ENCODE results near the gene APOC3.
A peak's percentile ranks its signal among the peaks of the same experiment; 100 is the strongest.

The APOC3 gene

DNA sequence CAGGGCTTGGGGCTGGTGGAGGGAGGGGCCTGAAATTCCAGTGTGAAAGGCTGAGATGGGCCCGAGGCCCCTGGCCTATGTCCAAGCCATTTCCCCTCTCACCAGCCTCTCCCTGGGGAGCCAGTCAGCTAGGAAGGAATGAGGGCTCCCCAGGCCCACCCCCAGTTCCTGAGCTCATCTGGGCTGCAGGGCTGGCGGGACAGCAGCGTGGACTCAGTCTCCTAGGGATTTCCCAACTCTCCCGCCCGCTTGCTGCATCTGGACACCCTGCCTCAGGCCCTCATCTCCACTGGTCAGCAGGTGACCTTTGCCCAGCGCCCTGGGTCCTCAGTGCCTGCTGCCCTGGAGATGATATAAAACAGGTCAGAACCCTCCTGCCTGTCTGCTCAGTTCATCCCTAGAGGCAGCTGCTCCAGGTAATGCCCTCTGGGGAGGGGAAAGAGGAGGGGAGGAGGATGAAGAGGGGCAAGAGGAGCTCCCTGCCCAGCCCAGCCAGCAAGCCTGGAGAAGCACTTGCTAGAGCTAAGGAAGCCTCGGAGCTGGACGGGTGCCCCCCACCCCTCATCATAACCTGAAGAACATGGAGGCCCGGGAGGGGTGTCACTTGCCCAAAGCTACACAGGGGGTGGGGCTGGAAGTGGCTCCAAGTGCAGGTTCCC is at the start of gene APOC3:
Gene APOC3 (plus strand): TSS at position 383 of the 659 bp plus-strand sequence. CDS start 676 bp downstream, outside the sequence.
- ATAC-seq (no peak), DNase-seq (no peak)
- H3K4me3 Mint-ChIP-seq, result no peak within 1 kb of the TSS
- H3K27ac Mint-ChIP-seq, result no peak within 1 kb of the TSS
- H3K9me3 Mint-ChIP-seq, result no peaks in the 10 kb centered on the region
- peaks cover 2% of the 10 kb centered on the region for H3K4me1 Mint-ChIP-seq
- peaks cover 3% of the 10 kb centered on the region for H3K27me3 Mint-ChIP-seq

DNA sequence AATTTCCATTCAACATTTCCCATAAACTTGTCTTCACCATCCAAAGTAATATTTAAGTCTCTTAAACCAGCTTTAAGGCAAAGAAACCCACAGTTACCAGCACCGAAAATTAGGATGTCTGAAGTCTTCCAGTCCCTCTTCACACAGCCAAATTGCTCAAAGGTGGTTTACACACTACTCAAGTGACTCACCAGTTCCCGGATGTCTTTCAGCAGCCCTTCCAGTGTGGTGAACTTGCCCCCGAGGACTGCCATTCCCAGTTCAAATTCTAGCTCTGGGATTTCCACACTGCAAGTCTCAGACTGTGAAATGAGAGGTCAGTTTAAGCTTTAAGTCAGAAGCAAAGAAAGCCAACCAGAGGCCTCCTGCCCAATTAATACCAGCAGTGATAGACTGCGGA is 47.0 kb upstream of the APOC3 start:
- Mint-ChIP-seq H3K9me3 (no peaks in the 10 kb centered on the region), H3K27ac (no peak overlapping the region), H3K4me1 (peaks cover 85% of the 10 kb centered on the region), H3K27me3 (no peaks in the 10 kb centered on the region), H3K4me3 (peak overlapping the region in 1 of 2 donors; percentile 10)
- ATAC-seq (peak; percentile 41), DNase-seq (no peak)

DNA sequence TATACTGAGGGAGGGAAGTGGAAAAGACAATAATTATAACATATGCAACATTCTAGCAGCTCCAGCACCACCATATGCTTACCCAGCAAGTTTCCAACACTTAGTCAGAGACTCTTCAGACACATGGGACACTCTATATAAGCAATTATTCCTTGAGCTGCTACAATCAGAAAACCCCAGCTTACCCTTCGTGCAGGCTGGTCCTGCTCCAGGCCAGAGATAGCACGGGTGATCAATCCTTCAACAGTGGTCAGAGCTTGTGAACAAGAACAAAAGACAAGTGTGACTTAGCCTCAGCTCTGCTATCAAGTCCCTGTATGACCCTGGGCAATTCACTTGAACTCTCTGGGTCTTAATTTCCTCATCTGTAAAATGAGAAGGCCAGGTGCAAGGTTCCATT is 43.4 kb upstream of the APOC3 start:
- Mint-ChIP-seq H3K27me3 (peaks cover 8% of the 10 kb centered on the region), H3K9me3 (no peaks in the 10 kb centered on the region), H3K4me1 (peaks cover 74% of the 10 kb centered on the region), H3K4me3 (peak overlapping the region; percentile 78 to 84), H3K27ac (no peak overlapping the region)
- DNase-seq (no peak), ATAC-seq (no peak)

DNA sequence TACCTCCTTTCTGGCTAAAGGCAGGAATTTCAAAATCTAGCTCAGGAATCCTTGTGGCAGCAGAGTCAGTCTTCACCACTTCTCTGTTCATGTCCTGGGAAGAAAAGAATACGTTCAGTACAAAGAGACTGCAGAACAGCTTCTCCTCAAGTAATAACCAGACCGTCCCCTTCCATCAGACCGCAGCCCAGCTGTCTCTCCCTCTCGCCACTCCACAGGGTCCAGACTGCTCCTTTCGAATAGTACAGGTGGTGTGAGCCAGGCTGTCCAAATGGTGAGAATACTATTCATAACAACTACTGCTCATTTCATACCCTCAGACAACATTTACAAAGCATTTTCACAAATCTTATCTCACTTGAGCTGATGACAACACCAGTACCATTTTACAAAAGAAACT is 42.7 kb upstream of the APOC3 start:
- peaks cover 72% of the 10 kb centered on the region for H3K4me1 Mint-ChIP-seq
- peak overlapping the region; percentile 92 to 94 for H3K27ac Mint-ChIP-seq
- H3K4me3 Mint-ChIP-seq, result peak overlapping the region; percentile 78 to 84
- H3K27me3 Mint-ChIP-seq, result peaks cover 8% of the 10 kb centered on the region
- DNase-seq (no peak), ATAC-seq (no peak)
- no peaks in the 10 kb centered on the region for H3K9me3 Mint-ChIP-seq

DNA sequence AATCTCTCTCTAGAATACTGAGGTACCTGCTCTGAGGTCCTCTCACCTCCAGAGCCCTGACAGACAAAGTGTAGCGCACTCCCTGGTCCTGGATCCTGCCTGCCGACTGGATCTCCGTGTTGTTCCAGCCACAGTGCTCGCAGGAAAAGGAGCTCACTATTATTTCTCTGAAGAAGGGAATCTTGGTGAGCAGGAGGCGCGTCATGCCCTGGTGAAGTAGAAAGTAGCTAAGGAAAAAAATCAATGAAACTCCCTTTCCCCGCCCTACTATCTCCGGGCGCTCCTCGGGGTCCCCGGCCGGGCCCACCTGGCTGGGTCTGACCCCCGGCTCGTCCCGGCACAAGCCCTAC is 42.3 kb upstream of the APOC3 start:
- peak overlapping the region; percentile 78 to 84 for H3K4me3 Mint-ChIP-seq
- no peaks in the 10 kb centered on the region for H3K9me3 Mint-ChIP-seq
- H3K27ac Mint-ChIP-seq, result peak overlapping the region; percentile 92 to 94
- DNase-seq (no peak), ATAC-seq (peak; percentile 11)
- H3K4me1 Mint-ChIP-seq, result peaks cover 67% of the 10 kb centered on the region
- peaks cover 8% of the 10 kb centered on the region for H3K27me3 Mint-ChIP-seq

DNA sequence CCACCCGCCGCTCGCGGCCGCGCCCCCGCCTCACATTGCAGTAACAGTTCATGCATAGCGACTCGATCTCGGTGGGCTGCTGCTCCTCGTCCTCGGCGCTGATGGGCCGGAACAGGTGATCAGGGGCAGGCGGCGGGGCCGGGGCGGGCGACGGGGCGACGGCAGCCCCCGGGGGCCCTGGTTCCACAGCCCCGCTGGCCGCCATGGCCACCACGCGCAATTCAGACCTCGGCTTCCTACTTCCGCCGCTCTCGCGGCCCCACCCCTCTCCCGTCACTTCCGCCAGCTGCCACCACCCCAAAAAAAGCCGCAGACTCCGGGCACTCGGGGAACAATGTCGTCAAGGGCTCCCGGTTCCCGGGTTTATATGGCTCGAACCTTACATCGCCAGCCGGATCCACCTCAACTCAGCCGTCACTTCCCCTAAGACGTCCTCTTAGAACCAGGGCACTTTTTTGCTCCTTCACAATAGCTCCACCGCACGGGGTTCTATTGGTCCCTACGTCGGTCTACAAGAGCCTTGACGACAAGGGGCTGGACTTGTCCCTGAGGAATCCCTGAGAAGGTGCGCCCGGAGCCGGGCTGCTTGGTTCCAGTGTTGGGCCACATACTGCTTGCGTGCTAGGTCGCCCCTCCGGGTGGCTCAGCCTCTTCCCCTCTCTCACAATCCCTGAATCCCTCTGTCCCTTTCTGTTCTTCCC is 41.8 kb upstream of the APOC3 start, which contains the start of gene ZPR1:
Gene ZPR1 (minus strand): TSS at position 238 of the 701 bp plus-strand sequence. CDS start 33 bp downstream, at position 205.
- peak; percentile 76 for DNase-seq
- Mint-ChIP-seq H3K9me3 (no peaks in the 10 kb centered on the region), H3K27me3 (peaks cover 8% of the 10 kb centered on the region), H3K4me3 (peak within 1 kb of the TSS; percentile 78 to 84), H3K27ac (peak within 1 kb of the TSS; percentile 92 to 94), H3K4me1 (peaks cover 62% of the 10 kb centered on the region)
- peak; percentile 89 for ATAC-seq

DNA sequence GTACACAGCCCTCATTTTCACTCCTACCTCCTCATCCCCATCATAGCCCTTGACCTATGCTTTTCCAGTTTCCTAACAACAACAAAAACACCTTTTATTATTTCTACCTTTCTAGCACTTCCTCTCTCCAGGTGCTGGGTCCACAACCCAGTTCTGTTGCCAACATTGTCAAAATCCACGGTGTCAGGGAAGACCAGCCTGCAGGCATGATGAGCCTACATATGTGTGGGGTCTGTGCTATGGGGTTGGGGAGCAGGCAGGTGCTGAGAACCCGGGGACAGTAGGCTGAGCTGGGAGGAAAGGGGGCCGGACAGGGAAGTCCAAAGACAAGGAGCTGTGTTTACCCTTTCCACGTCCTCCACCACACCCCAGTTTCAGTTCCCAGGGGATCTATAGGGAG is 41.2 kb upstream of the APOC3 start:
- peaks cover 56% of the 10 kb centered on the region for H3K4me1 Mint-ChIP-seq
- DNase-seq, result no peak
- ATAC-seq, result no peak
- no peaks in the 10 kb centered on the region for H3K9me3 Mint-ChIP-seq
- H3K4me3 Mint-ChIP-seq, result peak overlapping the region; percentile 78 to 84
- H3K27ac Mint-ChIP-seq, result peak overlapping the region; percentile 28 to 89
- peaks cover 8% of the 10 kb centered on the region for H3K27me3 Mint-ChIP-seq

DNA sequence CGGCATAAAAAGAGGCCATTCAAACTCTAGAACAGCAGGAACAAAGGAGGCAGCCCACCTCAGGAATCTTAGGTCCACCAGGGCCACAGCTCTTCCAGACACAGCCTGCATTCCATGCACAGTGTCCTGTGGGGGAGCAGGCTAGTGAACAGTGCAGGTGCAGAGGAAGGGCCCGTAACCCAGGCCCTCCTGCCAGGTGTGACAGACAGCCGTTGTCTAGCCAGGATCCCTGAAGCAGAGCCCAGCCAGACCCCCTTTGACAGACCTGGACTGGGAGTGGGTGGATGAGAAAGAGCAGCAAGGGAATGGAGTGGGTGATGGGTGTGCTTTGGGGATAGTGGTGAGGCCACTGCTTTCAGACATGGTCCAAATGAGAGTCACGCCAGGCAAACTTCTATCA is 40.7 kb upstream of the APOC3 start:
- H3K27me3 Mint-ChIP-seq, result peaks cover 8% of the 10 kb centered on the region
- H3K4me3 Mint-ChIP-seq, result peak overlapping the region; percentile 78 to 84
- no peak overlapping the region for H3K27ac Mint-ChIP-seq
- no peak for DNase-seq
- peaks cover 55% of the 10 kb centered on the region for H3K4me1 Mint-ChIP-seq
- no peaks in the 10 kb centered on the region for H3K9me3 Mint-ChIP-seq
- no peak for ATAC-seq

DNA sequence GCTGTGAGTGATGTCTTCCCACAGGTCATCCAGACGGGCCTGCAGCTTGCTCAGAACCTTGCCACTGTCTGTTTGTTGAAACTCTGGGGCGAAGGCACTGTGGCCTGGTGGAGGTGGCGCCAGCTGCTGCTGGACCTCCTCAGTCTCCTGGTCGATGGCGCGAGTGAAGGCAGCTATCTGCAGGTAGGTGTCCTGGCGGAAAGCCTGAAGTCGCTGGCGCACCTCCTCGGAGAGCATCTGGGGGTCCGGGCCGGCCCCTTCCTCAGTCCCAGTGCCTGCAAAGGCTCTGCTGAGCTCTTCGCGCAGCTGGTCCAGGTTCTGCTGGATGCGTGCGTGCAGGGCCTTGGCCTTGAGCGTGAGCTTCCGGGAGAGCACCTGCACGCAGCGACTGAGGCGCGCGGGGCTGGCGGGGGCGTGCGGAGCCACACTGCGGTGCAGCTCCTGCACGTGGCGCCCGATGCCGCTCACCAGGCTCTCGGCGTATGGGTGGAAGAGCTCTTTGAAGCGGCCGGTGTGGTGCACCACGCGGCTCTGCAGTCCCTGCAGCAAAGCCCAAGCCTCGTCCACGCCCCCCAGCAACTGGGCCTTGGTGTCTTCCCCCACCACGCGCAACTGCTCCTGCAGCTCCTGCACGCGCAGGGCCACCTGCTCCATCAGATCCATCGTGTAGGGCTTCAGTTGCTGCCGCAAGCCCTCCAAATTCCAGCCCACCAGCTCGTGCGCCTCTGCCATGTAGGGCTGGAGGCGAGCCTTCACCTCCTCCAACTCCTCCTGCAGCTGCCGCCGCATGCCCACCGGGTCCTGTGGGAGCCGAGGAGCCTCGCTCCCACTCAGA is 39.3 kb upstream of the APOC3 start:
- Mint-ChIP-seq H3K27me3 (peaks cover 17% of the 10 kb centered on the region), H3K4me1 (peaks cover 41% of the 10 kb centered on the region), H3K9me3 (no peaks in the 10 kb centered on the region), H3K4me3 (no peak overlapping the region), H3K27ac (no peak overlapping the region)
- no peak for ATAC-seq
- DNase-seq, result no peak

DNA sequence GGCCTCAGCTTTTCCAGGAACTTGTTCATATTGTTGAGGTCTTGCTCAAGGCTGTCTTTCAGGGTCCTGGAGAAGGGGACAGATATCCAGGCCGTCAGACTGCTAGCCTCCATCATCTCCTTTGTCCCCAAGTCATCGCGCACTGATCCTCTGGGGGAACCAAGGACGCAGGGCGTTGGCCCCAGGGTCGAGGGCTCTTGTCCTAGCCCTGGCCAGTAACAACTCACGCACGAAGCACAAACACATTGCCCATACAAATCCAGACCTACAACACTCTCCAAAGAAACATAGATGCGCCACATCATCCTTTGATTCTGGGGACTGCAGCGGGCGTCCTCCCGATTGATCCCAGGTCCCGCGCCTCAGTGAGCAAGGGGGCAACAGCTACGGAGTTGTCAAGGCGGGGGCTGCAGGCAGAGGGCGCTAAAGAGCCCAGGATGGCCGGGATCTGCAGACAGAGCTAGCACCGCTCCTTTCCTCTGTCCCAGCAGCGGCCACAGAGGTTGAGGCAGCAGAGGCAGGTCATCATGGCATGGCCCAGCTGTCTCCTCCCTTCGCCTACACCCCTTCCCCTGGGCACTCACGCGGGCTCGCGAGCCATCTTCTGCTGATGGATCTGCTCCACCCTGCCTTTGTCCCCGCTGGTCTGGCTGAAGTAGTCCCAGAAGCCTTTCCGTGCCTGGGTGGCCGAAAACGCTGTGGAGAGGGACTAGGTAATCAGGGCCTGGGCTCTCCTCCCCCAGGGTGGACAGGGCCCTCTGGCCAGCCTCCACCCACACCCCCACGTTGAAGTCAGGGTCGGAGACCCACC is 38.5 kb upstream of the APOC3 start:
- peaks cover 17% of the 10 kb centered on the region for H3K27me3 Mint-ChIP-seq
- no peaks in the 10 kb centered on the region for H3K9me3 Mint-ChIP-seq
- ATAC-seq, result peak; percentile 71
- H3K4me3 Mint-ChIP-seq, result peak overlapping the region in 1 of 2 donors; percentile 63
- DNase-seq, result peak; percentile 75 to 78
- H3K4me1 Mint-ChIP-seq, result peaks cover 32% of the 10 kb centered on the region
- H3K27ac Mint-ChIP-seq, result peak overlapping the region in 1 of 2 donors; percentile 60

DNA sequence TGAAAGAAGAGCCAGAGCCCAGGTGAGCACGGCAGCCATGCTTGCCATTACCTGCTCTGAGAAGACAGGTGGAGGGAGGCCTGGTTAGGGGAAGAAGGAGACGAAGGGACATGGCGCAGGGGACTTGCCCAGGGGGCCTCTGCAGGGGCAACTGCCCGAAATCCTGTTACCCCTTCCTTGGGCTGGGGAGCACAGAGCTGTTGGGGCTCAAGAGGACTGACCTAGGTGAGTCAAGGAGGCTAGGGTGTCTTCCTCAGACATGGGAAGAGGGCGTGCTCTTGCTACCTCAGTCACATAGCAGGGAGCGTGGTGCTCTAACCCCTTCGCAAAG is 37.9 kb upstream of the APOC3 start, which contains the start of gene APOA5:
Gene APOA5 (minus strand): TSS at position 67 of the 331 bp plus-strand sequence. CDS start 19 bp downstream, at position 48.
- H3K9me3 Mint-ChIP-seq, result no peaks in the 10 kb centered on the region
- peak within 1 kb of the TSS in 1 of 2 donors; percentile 63 for H3K4me3 Mint-ChIP-seq
- no peak for ATAC-seq
- DNase-seq, result no peak
- H3K27ac Mint-ChIP-seq, result peak within 1 kb of the TSS in 1 of 2 donors; percentile 60
- H3K4me1 Mint-ChIP-seq, result peaks cover 27% of the 10 kb centered on the region
- peaks cover 17% of the 10 kb centered on the region for H3K27me3 Mint-ChIP-seq

DNA sequence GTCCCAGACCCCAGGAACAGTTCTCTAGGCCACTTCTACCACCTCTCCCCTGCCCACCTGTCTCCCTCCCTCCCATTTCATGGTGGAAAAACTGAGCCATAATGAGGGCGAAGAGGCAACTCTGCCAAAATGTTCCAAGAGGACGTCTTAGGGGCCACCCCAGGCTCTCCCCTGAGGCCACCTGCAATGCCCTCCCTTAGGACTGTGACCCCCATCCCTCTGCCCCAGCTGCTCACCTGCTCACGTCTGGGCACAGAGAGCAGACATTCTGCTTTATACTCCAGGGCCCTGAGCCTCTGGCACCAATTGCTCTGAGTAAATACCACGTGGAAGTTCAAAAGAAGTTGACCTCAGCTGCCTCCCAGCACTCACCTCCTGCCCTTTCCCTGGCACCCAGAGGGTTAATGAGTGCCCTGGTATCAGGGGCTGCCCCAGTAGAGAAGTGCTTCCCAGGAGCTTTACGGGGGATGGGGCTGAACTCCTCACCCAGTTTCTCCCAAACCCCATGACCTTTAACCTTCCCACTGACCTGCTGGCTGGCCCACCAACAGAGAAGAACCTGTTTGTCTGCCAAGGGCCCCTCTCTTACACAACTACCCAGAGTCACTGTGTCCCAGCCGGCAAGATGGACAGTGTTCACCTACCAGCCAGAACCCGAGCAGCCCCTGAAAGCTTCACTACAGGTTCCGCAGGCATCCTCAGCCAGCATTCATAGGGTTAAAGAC is 37.4 kb upstream of the APOC3 start:
- H3K27me3 Mint-ChIP-seq, result peaks cover 17% of the 10 kb centered on the region
- no peak for ATAC-seq
- no peak for DNase-seq

DNA sequence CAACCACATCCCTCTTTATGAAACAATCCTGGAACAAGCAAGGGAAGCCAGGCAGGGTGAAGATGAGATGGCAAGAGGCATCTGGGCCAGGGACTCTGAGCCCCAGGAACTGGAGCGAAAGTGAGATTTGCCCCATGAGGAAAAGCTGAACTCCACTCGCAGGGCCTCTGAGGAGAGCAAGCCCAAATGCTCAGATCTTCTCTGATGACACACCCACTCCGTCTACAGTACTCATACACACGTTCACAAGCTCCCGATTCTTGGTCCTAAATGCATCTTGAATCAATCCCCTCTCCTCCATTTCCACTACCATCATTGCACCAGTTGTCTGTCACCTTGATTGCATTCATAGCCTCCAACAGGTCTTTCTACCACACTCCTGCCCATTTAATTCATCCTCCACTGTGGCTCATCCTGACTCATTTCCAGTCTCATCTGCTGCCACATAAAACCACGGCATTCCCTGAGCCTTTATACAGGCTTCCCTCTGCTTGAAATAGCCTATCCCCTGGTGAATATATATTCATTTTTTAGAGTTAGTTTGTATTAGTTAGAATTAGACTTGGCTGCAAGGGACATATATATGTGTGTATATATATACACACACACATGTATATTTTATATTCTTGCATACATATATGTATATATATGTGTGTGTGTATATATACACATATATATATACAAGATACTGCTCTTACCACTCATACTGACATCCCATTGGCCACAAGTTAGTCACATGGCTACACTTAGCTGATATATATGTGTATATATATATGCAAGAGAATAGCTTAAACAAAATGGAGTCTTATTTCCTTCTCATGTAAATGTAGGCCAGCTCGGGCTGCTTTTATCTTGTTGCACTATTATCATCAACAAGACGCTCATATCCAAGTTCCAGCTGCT is 36.6 kb upstream of the APOC3 start:
- no peak overlapping the region for H3K4me3 Mint-ChIP-seq
- no peak overlapping the region for H3K27ac Mint-ChIP-seq
- H3K9me3 Mint-ChIP-seq, result no peaks in the 10 kb centered on the region
- peaks cover 20% of the 10 kb centered on the region for H3K4me1 Mint-ChIP-seq
- ATAC-seq (no peak), DNase-seq (no peak)
- H3K27me3 Mint-ChIP-seq, result peaks cover 17% of the 10 kb centered on the region

More for the DNA sequence above, 37.4 kb upstream of the APOC3 start:
- H3K4me1 Mint-ChIP-seq, result peaks cover 21% of the 10 kb centered on the region
- no peak overlapping the region for H3K27ac Mint-ChIP-seq
- no peaks in the 10 kb centered on the region for H3K9me3 Mint-ChIP-seq
- H3K4me3 Mint-ChIP-seq, result no peak overlapping the region

DNA sequence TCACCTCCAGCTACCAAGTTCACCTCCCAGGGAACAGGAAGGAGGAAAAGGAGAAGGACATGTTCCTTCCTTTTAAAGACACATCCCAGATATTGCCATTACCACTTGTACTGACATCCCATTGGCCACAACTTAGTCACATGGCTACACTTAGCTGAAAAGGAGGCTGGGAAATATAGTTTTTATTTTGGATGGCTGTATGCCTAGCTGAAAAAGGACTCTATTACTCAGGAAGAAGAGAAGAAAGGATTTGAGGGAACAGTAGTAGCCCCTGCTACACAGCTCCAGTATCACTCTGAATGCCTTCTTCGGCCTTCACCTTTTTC is 36.0 kb upstream of the APOC3 start:
- H3K27me3 Mint-ChIP-seq, result peaks cover 20% of the 10 kb centered on the region
- peaks cover 14% of the 10 kb centered on the region for H3K4me1 Mint-ChIP-seq
- H3K27ac Mint-ChIP-seq, result no peak overlapping the region
- no peak for ATAC-seq
- no peak overlapping the region for H3K4me3 Mint-ChIP-seq
- no peak for DNase-seq
- H3K9me3 Mint-ChIP-seq, result no peaks in the 10 kb centered on the region

All from stimulated activated naive CD8-positive, alpha-beta T cell treated with anti-CD3 and anti-CD28 coated beads, Interleukin-15, amount 100 ng/mL, for 72 hours (primary cell).